OCI-LY1 (cell line): ENCODE measurements around the gene USF2.

Experiments used
- EZH2 ChIP-seq: fragments of 200-600 bp; sonication (generic), shearing (Covaris generic); IDR thresholded peaks from 2 replicates; pipeline ENCODE4 v1.8.0; 2017; ENCODE audit warnings: borderline replicate concordance, mixed run types, mild to moderate bottlenecking, antibody characterized with exemption, low read length, moderate library complexity, mixed read lengths
- TF ChIP-seq, protein P1 (sequence below): fragments of 200-600 bp; sonication (generic), shearing (Covaris generic); IDR thresholded peaks from 2 replicates; pipeline ENCODE4 v1.5.1; 2017; ENCODE audit warnings: mild to moderate bottlenecking, antibody characterized with exemption, low read length, moderate library complexity, mixed read lengths

- TF ChIP-seq, protein P1, sequence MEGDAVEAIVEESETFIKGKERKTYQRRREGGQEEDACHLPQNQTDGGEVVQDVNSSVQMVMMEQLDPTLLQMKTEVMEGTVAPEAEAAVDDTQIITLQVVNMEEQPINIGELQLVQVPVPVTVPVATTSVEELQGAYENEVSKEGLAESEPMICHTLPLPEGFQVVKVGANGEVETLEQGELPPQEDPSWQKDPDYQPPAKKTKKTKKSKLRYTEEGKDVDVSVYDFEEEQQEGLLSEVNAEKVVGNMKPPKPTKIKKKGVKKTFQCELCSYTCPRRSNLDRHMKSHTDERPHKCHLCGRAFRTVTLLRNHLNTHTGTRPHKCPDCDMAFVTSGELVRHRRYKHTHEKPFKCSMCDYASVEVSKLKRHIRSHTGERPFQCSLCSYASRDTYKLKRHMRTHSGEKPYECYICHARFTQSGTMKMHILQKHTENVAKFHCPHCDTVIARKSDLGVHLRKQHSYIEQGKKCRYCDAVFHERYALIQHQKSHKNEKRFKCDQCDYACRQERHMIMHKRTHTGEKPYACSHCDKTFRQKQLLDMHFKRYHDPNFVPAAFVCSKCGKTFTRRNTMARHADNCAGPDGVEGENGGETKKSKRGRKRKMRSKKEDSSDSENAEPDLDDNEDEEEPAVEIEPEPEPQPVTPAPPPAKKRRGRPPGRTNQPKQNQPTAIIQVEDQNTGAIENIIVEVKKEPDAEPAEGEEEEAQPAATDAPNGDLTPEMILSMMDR = no peak
- TF ChIP-seq EZH2 = no peak
Measured at GRCh38 chr19:35291916-35292315, 23.2 kb downstream of the USF2 start, which contains the start of gene MAG.
